ENCODE data around the gene ACKR2.

ACKR2 gene

GRCh38 chr3:42886294-42886822 is 77.1 kb downstream of the ACKR2 start:
- no peak for DNase-seq (ENCODE audit: low read depth, low spot score)

- DNase-seq (ENCODE audit: low read depth, low spot score) = no peak
These were observed 77.8 kb downstream of the ACKR2 start for GRCh38 chr3:42887084-42887483.

GRCh38 chr3:42891042-42891441 is 81.8 kb downstream of the ACKR2 start:
- DNase-seq (ENCODE audit: low read depth, low spot score) = no peak

DNA sequence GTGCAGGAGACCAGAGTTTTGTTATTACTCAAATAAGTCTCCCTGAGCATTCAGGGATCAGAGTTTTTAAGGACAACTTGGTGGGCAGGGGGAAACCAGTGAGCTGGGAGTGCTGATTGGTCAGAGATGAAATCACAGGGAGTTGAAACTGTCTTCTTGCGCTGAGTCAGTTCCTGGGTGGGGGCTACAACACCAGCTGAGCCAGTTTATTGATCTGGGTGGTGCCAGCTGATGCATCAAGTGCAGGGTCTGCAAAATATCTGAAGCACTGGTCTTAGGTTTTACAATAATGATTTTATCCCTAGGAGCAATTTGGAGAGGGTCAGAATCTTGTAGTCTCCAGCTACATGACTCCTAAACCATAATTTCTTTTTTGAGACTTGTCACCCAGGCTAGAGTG is 82.9 kb downstream of the ACKR2 start:
- no peak for DNase-seq (ENCODE audit: low read depth, low spot score)

- DNase-seq (ENCODE audit: low read depth, low spot score) = no peak
These were observed 83.6 kb downstream of the ACKR2 start for GRCh38 chr3:42892807-42893206.

DNA sequence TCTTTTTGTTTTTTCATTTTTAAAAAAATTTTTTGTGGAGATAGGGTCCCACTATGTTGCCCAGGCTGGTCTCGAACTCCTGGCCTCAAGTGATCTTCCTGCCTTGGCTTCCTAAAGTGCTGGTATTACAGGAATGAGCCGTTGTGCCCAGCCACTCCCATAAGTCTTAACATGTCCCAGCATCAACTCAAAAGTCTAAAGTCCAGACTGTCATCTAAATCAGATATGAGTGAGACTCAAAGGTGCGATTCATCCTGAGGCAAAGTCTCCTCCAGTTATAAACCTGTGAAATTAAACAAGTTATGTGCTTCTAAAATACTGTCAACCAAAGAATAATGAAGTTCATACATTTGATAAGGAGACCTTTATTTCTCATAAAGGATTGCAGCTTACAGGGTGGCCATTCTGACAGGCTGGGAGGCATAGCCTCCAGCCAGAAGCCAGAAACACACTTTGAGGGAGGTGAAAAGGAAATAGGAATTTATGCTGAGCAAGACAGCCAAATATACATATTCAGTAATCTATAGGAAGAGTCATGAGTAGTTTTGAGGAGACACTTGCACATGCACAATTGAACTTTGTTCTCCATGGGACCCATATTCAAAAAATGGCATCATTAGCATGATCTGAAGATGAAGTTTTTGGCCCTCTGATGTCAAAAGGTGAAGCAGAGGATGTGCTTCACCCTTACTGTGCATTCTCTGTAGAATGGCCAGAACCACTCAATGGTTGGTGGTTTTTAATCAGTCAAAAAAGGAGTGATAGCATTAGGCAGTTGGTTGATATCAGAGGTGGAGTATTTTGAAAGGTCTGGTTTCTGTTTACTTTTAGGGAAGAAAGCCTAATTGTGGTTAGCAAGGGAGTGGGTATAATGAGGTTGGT is 85.7 kb downstream of the ACKR2 start:
- DNase-seq (ENCODE audit: low read depth, low spot score) = no peak

- no peak for DNase-seq (ENCODE audit: low read depth, low spot score)
These were observed 86.3 kb downstream of the ACKR2 start for GRCh38 chr3:42895580-42895868.

DNA sequence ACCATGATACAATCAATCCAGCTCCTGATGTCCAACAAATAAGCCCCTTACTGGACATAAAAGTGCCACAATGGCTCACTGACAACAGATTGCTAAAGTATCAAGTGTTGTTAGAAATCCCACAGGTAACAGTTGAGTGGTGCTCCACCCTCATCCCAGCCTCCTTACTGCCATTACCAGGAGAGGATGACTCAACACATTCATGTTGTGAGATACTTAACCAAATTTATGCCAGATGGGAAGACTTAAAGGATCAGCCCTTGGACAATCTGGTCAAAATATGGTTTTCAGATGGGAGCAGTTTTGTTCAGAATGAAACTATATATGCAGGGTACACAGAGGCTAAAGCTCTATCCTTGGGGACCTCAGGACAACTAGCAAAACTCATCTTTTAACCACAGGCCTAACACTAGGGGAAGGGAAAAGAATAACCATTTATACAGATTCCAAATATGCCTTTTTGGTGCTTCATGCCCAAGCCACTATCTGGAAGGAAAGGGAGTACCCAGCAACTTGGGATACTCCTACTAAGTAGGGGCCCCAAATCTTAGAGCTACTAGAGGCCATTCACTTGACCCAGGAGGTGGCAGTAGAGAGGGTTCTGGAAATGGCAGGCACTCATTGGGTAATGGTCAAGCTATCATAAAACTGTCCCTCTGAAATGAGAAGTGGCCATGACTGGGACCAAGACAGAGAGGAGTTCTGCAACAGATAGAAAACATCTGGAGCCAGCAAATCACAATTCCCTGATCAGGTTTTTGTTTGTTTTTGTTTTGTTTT is 89.8 kb downstream of the ACKR2 start:
- DNase-seq (ENCODE audit: low read depth, low spot score) = no peak

GRCh38 chr3:42900226-42901072 is 91.2 kb downstream of the ACKR2 start:
- DNase-seq (ENCODE audit: low read depth, low spot score) = no peak

- DNase-seq (ENCODE audit: low read depth, low spot score) = no peak
These were observed 91.8 kb downstream of the ACKR2 start for GRCh38 chr3:42901073-42901415.

- DNase-seq (ENCODE audit: low read depth, low spot score) = no peak
These were observed 93.0 kb downstream of the ACKR2 start for GRCh38 chr3:42902257-42902656.

- no peak for DNase-seq (ENCODE audit: low read depth, low spot score)
These were observed 94.8 kb downstream of the ACKR2 start for GRCh38 chr3:42904076-42904475.

GRCh38 chr3:42905740-42906069 is 96.5 kb downstream of the ACKR2 start:
- no peak for DNase-seq (ENCODE audit: low read depth, low spot score)

DNA sequence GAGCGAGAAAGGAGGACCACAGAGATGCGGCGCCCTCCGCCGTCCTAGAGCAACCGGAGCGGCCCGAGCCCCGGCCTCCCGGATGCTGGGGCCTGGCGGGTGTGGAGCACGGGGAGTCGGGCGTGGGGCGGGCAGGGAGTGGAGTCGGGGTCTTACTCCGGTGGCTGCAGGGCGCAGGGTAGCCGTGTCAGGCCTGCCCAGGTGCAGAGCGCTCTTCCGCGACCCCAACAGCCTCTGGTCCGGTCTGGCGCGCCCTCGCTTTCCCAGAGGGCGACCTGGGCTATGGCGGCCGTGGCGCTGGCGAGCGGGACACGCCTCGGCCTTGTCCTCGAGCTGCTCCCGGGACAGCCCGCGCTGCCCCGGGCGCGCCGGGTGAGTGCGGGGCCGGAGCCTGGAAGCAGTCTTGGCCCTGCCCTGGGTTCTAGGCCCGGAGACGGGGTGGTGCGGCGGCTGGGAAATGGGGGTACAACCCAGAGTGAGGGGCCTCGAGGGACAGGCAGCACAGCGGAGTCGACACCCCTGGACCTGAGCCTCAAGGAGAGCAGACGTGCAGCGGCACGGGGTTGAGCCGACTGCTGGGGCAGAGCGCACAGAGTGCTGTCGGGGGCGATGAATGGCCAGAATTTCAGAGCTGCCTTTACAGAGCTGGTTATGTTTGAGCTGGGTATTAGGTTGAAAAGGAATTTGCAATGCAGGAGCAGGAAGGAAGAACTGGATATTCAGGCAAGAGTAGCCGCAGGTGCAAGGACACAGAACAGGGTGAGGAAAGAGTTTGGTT is 97.0 kb downstream of the ACKR2 start, which contains the start of gene ZNF662:
Gene ZNF662 (plus strand): TSS at position 73 of the 778 bp plus-strand sequence. CDS start 1,973 bp downstream, outside the sequence.
- no peak for DNase-seq (ENCODE audit: low read depth, low spot score)

- DNase-seq (ENCODE audit: low read depth, low spot score) = no peak
These were observed 97.6 kb downstream of the ACKR2 start for GRCh38 chr3:42906848-42907183.

GRCh38 chr3:42908675-42909074 is 99.4 kb downstream of the ACKR2 start:
- no peak for DNase-seq (ENCODE audit: low read depth, low spot score)

DNA sequence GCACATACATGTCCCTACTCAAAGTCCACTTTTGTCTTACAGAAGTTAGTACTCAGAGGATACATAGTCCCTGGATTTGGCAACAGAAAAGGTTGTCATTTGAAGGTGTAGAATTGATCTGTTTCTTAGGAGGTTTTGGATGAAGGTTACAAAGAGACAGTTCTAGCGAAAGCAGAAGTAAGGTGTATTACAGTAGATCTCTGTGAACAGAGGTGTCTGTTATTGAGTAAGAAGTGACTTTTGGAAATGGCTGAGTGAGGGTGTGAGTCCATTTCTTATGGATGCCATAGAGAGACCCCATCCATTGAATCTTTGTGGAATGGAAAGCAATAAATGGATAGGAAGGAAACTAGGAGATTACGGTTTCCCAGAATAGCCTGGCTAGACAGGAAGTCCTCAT is 102.3 kb downstream of the ACKR2 start:
- DNase-seq (ENCODE audit: low read depth, low spot score) = no peak

DNA sequence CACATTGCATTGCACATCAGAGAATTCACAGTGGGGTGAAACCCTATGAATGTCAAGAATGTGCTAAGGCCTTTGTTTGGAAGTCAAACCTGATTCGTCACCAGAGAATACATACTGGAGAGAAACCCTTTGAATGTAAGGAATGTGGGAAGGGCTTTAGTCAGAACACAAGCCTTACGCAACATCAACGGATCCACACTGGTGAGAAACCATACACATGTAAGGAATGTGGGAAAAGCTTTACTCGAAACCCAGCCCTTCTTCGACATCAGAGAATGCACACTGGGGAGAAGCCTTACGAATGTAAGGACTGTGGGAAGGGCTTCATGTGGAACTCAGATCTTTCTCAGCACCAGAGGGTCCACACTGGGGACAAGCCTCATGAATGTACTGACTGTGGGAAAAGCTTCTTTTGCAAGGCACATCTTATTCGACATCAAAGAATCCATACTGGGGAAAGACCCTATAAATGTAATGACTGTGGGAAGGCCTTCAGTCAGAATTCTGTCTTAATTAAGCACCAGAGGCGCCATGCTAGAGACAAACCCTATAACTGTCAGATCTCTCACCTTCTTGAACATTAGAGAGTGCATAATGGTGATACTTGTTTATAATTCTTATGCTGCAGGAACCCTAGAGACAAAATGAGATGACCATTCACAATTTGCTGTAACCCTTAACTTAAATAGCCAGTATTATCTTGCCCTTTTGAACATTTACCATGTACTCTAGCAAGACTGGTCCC is 105.7 kb downstream of the ACKR2 start:
- no peak for DNase-seq (ENCODE audit: low read depth, low spot score)
